Esophagus muscularis mucosa (tissue), 2 donors: ENCODE results near the gene TMEM132C.

Experiments
- EP300 ChIP-seq: sonication (generic); formaldehyde crosslinking; IDR thresholded peaks from one replicate; pipeline ENCODE4 v1.6.1; 2017; ENCODE audit warnings: antibody characterized with exemption
- POLR2A ChIP-seq: fragments of 450-650 bp; IDR thresholded peaks from one replicate; pipeline ENCODE4 v1.6.1; 2017; ENCODE audit warnings: antibody characterized with exemption, moderate library complexity, mild to moderate bottlenecking, low read depth

DNA sequence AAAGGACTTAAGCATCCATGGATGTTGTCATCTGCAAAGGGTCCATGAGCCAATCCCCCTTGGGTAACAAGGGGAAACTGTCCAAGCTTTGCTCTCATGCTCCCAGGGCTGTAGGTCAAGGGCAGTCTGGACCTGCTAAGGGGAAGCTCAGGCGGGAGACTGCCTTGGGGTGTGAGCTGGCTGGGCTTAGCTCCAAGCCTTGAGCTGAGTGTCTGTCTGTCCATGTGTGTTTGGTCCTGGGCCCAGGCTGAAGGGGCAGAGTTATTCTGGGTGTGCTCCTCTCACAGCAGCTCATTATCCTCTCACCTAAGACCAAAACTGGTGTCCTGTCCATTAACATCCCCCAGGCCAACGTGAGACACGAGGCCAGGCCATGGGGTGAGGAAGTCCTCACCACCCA is 282.0 kb downstream of the TMEM132C start:
- TF ChIP-seq POLR2A (no peak), EP300 (no peak)
